H1 (cell line): ENCODE data around the gene TRIP13. TPM values are rescaled to one million over a fixed set of nuclear protein-coding genes. Genes with fewer than 3 reads are reported as not detected.
"Not testable (repeated sequence)": the region's sequence is repeated elsewhere in the genome, so short reads cannot be mapped to it uniquely, and the experiment has no call there.

Source experiments
- CTCF ChIA-PET: fragments of 300-600 bp; sonication (Branson Sonifier 250); formaldehyde crosslinking; loops from one replicate; lab custom pipeline; 2021; ENCODE audit not compliant: partially characterized antibody; lab: Charles Lee
- POLR2A ChIA-PET: fragments of 300-600 bp; sonication (Branson Sonifier 250); formaldehyde crosslinking; loops from one replicate; lab custom pipeline; 2021; ENCODE audit warnings: inconsistent platforms; ENCODE audit not compliant: partially characterized antibody; lab: Charles Lee
- DNase-seq, 2 experiments: peaks; one replicate each; pipeline versions ENCODE4 v3.0.0 to v3.0.0-alpha.2; 2010 to 2022; ENCODE audit warnings: low spot score in 2 of 2, low read depth in 1 of 2, mixed read lengths in 1 of 2
- FAIRE-seq: peaks from 2 replicates; lab custom pipeline; 2011; peaks lifted over from hg19 to GRCh38; lab: Jason Lieb, UNC
- H2AFZ ChIP-seq: 2 replicates; pipeline ENCODE4 v1.8.1; 2012; ENCODE audit warnings: low read length, inconsistent platforms
- H2AK5ac ChIP-seq: 2 replicates; pipeline ENCODE4 v1.6.1; 2013; ENCODE audit warnings: low read depth, low read length
- H2BK120ac ChIP-seq: replicated peaks from 2 replicates; pipeline ENCODE3; 2013; ENCODE audit warnings: low read depth, low read length, inconsistent platforms
- H2BK12ac ChIP-seq: 2 replicates; pipeline ENCODE4 v1.6.1; 2013; ENCODE audit warnings: low read depth, low read length
- H2BK15ac ChIP-seq: 2 replicates; pipeline ENCODE4 v1.6.1; 2013; ENCODE audit warnings: low read length
- H2BK20ac ChIP-seq: 2 replicates; pipeline ENCODE4 v1.6.1; 2013; ENCODE audit warnings: low read length
- H2BK5ac ChIP-seq: 2 replicates; pipeline ENCODE4 v1.6.1; 2013; ENCODE audit warnings: low read depth, low read length
- H3K14ac ChIP-seq: 2 replicates; pipeline ENCODE4 v1.6.1; 2013; ENCODE audit warnings: inconsistent platforms; ENCODE audit not compliant: insufficient read length
- H3K18ac ChIP-seq: 2 replicates; pipeline ENCODE4 v1.6.1; 2013; ENCODE audit warnings: low read length; ENCODE audit errors: extremely low read depth
- H3K23ac ChIP-seq: 2 replicates; pipeline ENCODE4 v1.6.1; 2013; ENCODE audit warnings: inconsistent platforms; ENCODE audit not compliant: insufficient read length
- H3K23me2 ChIP-seq: 2 replicates; pipeline ENCODE4 v1.6.1; 2013; ENCODE audit warnings: low read depth, low read length
- H3K27ac ChIP-seq: 2 replicates; pipeline ENCODE4 v1.6.1; 2011; ENCODE audit warnings: low read depth, low read length, inconsistent platforms
- H3K27me3 ChIP-seq, 4 experiments: replicated peaks in 1 of 4; 1 replicate in 1 of 4; 2 replicates in 3 of 4; pipeline versions ENCODE4 v1.6.1 to v1.8.1; 2011 to 2013; ENCODE audit warnings: low read length in 3 of 4, mild to moderate bottlenecking in 3 of 4, inconsistent platforms in 2 of 4, mixed read lengths in 2 of 4, moderate library complexity in 1 of 4; ENCODE audit not compliant: control insufficient read depth in 3 of 4, insufficient read depth in 3 of 4; ENCODE audit errors: extremely low read depth in 1 of 4
- H3K36me3 ChIP-seq, 4 experiments: 2 replicates each; pipeline versions ENCODE4 v1.6.1 to v1.8.1; 2011 to 2013; ENCODE audit warnings: mild to moderate bottlenecking in 4 of 4, low read length in 3 of 4, moderate library complexity in 2 of 4, control low read depth in 1 of 4, inconsistent platforms in 1 of 4; ENCODE audit not compliant: insufficient read depth in 4 of 4, control insufficient read depth in 2 of 4
- H3K4ac ChIP-seq: replicated peaks from 2 replicates; pipeline ENCODE3; 2013; ENCODE audit warnings: low read length, low read depth, mixed read lengths, inconsistent platforms; ENCODE audit not compliant: insufficient read length
- H3K4me1 ChIP-seq, 4 experiments: replicated peaks in 1 of 4; 1 replicate in 1 of 4; 2 replicates in 3 of 4; pipeline versions ENCODE4 v1.6.1 to v1.8.1; 2011 to 2013; ENCODE audit warnings: low read length in 3 of 4, inconsistent platforms in 2 of 4, mixed read lengths in 1 of 4; ENCODE audit not compliant: insufficient read depth in 4 of 4, control insufficient read depth in 3 of 4
- H3K4me2 ChIP-seq, 2 experiments: 2 replicates each; pipeline versions ENCODE4 v1.6.1 to v1.8.1; 2011 to 2013; ENCODE audit warnings: low read depth in 2 of 2, low read length in 2 of 2, control low read depth in 1 of 2, inconsistent platforms in 1 of 2, mild to moderate bottlenecking in 1 of 2; ENCODE audit not compliant: insufficient read depth in 1 of 2
- H3K4me3 ChIP-seq, 4 experiments: fragments of 200-600, 300-600 bp in 1 of 4; sonication (generic), shearing (Covaris generic), sonication (Bioruptor Twin) in 1 of 4; 2 replicates each; pipeline versions ENCODE4 v1.5.1 to v1.8.1; 2011 to 2016; ENCODE audit warnings: low read length in 4 of 4, low read depth in 3 of 4, control low read depth in 2 of 4, inconsistent platforms in 2 of 4, mild to moderate bottlenecking in 2 of 4, mixed read lengths in 1 of 4, moderate library complexity in 1 of 4; ENCODE audit not compliant: insufficient read depth in 2 of 4; ENCODE audit errors: extremely low read depth in 1 of 4
- H3K56ac ChIP-seq: replicated peaks from 2 replicates; pipeline ENCODE3; 2013; ENCODE audit warnings: low read depth, mild to moderate bottlenecking, mixed read lengths, low read length, inconsistent platforms; ENCODE audit not compliant: insufficient read length
- H3K79me1 ChIP-seq: 2 replicates; pipeline ENCODE4 v1.6.1; 2013; ENCODE audit warnings: low read depth, low read length, control low read depth
- H3K79me2 ChIP-seq, 2 experiments: 2 replicates each; pipeline versions ENCODE4 v1.6.1 to v1.8.1; 2012 to 2013; ENCODE audit warnings: low read length in 2 of 2, mild to moderate bottlenecking in 2 of 2, inconsistent platforms in 1 of 2; ENCODE audit not compliant: insufficient read depth in 2 of 2, control insufficient read depth in 1 of 2
- H3K9ac ChIP-seq, 4 experiments: replicated peaks in 1 of 4; 1 replicate in 1 of 4; 2 replicates in 3 of 4; pipeline versions ENCODE4 v1.6.1 to v1.8.1; 2011 to 2013; ENCODE audit warnings: low read depth in 3 of 4, low read length in 3 of 4, control low read depth in 2 of 4, mild to moderate bottlenecking in 2 of 4, moderate library complexity in 2 of 4, inconsistent platforms in 1 of 4; ENCODE audit errors: extremely low read depth in 1 of 4
- H3K9me3 ChIP-seq, 2 experiments: 2 replicates each; pipeline versions ENCODE4 v1.6.1 to v1.8.1; 2012 to 2013; ENCODE audit warnings: mild to moderate bottlenecking in 2 of 2, moderate library complexity in 2 of 2, control low read depth in 1 of 2, inconsistent platforms in 1 of 2, low read depth in 1 of 2, low read length in 1 of 2, mixed read lengths in 1 of 2; ENCODE audit not compliant: insufficient read depth in 2 of 2
- H4K20me1 ChIP-seq, 2 experiments: replicated peaks in 1 of 2; 2 replicates each; pipeline versions ENCODE3 to v1.8.1; 2011 to 2013; ENCODE audit warnings: inconsistent platforms in 2 of 2, low read length in 2 of 2, mild to moderate bottlenecking in 1 of 2; ENCODE audit not compliant: insufficient read depth in 2 of 2, control insufficient read depth in 1 of 2
- H4K5ac ChIP-seq: 2 replicates; pipeline ENCODE4 v1.6.1; 2013; ENCODE audit warnings: low read length, low read depth, mixed read lengths, inconsistent platforms; ENCODE audit not compliant: insufficient read length
- H4K8ac ChIP-seq: 2 replicates; pipeline ENCODE4 v1.8.0; 2013; ENCODE audit warnings: mild to moderate bottlenecking, moderate library complexity, low read length, inconsistent platforms; ENCODE audit not compliant: insufficient read depth; ENCODE audit errors: extremely low read depth
- H4K91ac ChIP-seq: replicated peaks from 2 replicates; pipeline ENCODE3; 2013; ENCODE audit warnings: low read length, mixed read lengths, inconsistent platforms; ENCODE audit not compliant: insufficient read length
- WGBS, 2 experiments: shearing (Covaris generic) in 1 of 2; methylation state at CpG; one replicate each; pipeline versions ENCODE4 v1.1.6 to v1.1.7; 2013 to 2015; ENCODE audit warnings: low lambda C conversion rate in 2 of 2, mixed read lengths in 2 of 2, inconsistent platforms in 1 of 2, low coverage in 1 of 2, missing lambda C conversion rate in 1 of 2; ENCODE audit not compliant: insufficient replicate concordance in 2 of 2, insufficient coverage in 1 of 2, insufficient read length in 1 of 2; ENCODE audit errors: extremely low coverage in 1 of 2, missing lambda C conversion rate in 1 of 2; 5-methylcytosine and 5-hydroxymethylcytosine counted together
- polyA plus RNA-seq, 7 experiments: library from polyadenylated mRNA; depleted of rRNA in 3 of 7; stranded (reverse) in 5 of 7; unstranded in 2 of 7; fragments of >200 nt in 5 of 7; fragments of 200-250 nt in 2 of 7; gene quantifications; 1 replicate in 5 of 7; 2 replicates in 1 of 7; 4 replicates in 1 of 7; pipeline versions ENCODE4 v1.2.1 to v1.2.3, GENCODE V29; 2011 to 2013; ENCODE audit warnings: missing spikeins in 2 of 7, mixed read lengths in 2 of 7
- total RNA-seq: library from RNA; stranded (reverse); fragmentation: NEBNext Ultra II Directional; extraction: Animal tissue kit (Norgen Biotek cat#: 25700); gene quantifications from 2 replicates; pipeline ENCODE4 v1.2.1, GENCODE V29; 2021

Gene TRIP13
- total and polyA plus RNA-seq, 2 of the 8 experiments (the other 6 are each of a cell fraction or from before 2014, with no cell fraction given): 20.0 to 39.2 TPM

- H3K4me1 ChIP-seq, H2AFZ ChIP-seq, H2BK15ac ChIP-seq, H3K9me3 ChIP-seq, H3K18ac ChIP-seq, H3K9ac ChIP-seq, H2BK20ac ChIP-seq, H3K4me3 ChIP-seq, H3K14ac ChIP-seq, H2BK12ac ChIP-seq, POLR2A ChIA-PET, H4K5ac ChIP-seq, H3K23ac ChIP-seq, FAIRE-seq, H2BK120ac ChIP-seq, DNase-seq, H4K20me1 ChIP-seq, H3K79me2 ChIP-seq, H3K56ac ChIP-seq, H2BK5ac ChIP-seq, H3K4ac ChIP-seq, H3K27ac ChIP-seq, H3K79me1 ChIP-seq, H3K4me2 ChIP-seq, CTCF ChIA-PET, H3K27me3 ChIP-seq, H4K91ac ChIP-seq, H2AK5ac ChIP-seq, H3K23me2 ChIP-seq, H4K8ac ChIP-seq, H3K36me3 ChIP-seq: not testable (repeated sequence)
- WGBS, 2 experiments: 89% methylated on average over 5 of the region's 7 CpGs; no CpG with 5 or more reads in 1 of the 2 experiments
Measured at GRCh38 chr5:847736-848135, 44.9 kb upstream of the TRIP13 start.
